ENCODE data around the gene ADSS1.

Gene ADSS1

DNA sequence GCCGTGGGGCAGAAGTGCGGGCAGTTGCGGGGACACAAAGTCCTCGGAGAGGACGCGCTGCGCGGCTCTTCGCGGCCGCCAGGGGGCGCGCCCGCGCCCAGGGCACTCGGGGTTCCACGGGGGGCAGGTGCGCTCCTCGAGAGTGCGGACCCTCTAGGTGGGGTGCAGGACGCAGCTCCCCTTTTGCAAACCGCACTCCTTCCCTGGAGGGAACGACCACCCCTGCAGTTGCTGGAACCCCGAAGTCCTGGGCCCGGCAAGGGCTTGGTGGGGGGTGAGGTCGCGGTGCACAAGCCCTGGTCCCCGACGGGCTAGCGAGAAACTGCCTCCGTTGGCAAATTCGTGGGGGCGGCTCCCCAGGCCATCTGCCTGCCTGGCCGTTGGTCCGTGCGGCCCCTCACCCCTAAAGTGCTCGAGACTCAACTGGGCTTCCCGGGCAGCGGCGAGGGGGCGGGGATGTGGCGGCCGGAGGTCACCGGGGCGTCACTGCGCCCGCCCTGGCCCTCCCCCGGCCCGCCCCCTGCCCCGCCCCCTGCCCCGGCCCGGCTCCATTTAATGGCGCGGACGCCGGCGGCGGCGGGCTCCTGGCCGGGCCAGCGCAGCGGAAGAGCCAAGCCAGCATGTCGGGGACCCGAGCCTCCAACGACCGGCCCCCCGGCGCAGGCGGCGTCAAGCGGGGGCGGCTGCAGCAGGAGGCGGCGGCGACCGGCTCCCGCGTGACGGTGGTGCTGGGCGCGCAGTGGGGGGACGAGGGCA is at the start of gene ADSS1:
ADSS1 (plus strand) TSS at position 579 of the 756 bp plus-strand sequence; CDS start at position 621, 42 bp downstream.
- DNase-seq = peak; percentile 46 to 86 (median 70)

DNA sequence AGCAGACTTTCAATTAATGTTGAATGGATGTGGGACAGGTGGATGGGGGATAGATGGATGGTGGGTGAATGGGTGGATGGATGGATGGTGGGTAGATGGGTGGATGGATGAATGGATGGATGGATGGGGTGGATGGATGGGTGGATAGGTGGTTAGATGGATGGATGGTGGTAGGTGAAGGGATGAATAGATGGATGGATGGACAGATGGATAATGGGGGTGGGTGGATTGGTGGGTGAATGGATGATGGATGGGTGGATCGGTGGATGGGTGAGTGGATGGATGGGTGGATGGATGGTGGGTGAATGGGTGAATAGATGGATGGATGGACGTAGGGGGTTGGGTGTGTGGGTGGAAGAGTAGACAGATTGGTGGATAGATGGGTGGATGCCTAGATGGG is 48.6 kb upstream of the ADSS1 start:
- DNase-seq = no peak

DNA sequence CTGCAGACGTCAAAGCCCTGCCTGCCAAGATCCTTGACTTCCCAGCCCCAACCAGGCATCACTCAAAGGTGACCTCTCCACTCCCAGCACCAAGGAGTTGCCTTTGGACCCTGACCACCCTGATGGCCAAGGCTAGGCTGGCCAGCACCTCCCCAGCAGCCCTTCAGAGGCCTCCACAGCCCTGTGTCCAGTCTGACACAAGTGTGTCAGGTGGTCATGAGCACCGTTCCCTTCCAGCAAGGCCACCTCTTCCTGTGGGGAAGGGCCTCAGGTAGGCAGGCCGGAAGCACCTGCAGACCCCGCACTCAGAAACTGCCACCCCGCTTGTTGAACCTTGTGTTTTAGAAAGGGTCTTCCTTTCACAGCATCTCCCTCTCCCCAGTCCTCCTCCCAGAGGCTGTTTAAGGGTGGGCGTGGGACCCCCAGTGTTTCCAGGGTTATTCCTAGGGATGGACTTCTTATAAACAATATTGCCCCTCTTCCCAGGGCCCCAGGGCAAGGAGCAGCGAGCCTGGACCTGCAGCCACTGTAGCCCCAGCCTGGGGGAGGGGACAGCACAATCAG is 47.8 kb upstream of the ADSS1 start:
- no peak for DNase-seq

DNA sequence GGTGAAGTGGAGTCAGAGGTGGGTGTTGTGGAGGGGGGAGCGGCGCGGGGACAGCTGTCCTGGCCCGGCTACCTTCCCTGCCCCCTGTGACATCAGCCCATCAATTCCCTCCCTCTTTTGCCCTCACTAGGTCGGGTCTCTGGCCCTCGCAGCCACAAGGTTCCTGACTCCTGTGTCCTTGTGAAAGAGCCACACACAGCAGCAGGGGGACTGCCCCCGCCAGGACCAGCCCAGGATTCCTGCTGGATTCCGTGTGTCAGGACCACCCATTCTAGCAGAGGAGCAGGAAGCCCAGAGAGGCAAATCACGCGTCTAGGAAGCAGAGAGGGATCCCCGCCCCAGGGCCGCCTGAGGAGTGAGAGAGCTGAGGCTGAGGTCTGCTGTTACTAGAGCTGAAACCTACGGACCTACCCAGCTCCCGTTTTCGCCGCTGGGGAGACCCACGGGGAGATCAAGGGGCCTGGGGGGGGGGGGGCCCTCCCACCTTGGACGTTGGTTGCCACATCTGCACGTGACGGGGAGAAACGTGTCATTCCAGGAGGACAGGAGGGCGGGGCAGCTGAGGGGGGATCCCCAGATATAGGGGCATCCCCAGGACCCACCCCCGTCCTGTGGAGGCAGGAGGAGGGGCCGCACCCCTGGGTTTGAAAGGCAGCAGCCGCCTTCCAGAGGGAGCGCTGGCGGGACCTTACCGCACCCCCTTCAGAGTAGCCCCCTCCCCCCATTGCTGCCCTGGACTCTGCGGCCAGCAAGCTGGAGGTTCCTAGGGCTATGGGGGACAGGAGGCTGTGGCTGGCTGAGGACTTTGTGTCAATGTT is 47.1 kb upstream of the ADSS1 start:
- DNase-seq = peak in 2 of 6 experiments; percentile 11 to 15

DNA sequence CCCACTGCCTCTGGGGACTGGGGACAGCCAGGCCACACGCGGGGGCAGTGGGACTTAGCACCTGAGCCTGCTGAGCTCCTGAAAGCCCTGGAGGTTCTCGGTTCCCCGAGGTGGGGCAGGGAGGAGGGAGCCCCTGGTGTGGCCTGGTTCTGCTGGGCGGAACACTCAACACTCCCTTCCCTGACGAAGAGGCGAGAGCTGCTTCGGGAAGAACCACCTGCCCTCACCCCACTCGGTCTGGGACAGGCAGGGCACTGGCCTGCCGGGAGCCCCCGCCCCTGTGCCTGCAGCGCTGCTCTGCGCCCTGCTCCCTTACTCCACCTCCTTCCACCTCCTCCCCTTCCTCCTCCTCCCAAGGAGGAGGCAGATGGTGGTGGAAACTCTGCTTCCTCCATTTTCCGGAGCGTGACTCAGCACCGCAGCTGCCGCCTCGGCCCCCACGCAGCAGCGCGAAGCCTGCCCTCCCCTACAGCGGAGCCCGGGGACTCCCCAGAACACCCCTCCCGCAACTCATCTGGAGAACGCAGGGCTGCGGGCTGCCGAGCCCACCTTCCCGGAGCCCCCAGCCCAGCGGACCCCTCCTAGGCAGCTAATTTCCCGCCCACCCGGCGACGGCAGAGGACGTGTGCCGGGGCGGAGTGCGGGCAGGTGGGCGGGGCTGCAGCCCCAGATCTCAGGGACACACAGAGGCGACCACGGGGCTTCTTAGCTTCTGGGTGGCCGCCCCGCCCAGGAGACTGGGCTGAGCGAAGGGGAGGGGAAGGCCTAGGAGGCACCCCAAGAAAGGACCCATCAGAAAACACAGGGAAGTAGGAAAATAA is 46.3 kb upstream of the ADSS1 start:
- DNase-seq = peak; percentile 30 to 74 (median 54)

DNA sequence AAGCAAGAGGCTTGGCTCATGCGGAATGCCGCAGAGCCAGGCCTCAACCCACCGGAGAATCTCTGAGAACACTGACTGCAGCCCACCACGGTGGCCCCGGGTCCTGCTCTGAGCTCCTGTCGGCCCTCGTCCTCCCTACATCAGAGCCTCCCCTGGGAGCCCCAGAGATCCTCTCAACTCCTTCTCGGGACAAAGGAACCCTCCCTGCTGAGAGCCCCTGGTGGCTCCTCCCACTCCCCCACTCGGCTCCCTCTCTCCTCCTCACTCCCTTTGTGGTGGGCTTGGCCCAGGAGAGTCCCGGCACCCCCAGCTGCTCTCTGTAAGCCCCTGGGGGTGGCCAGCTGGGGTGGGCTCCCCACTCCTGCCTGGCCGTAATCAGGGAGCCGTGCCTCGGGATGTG is 45.7 kb upstream of the ADSS1 start:
- no peak for DNase-seq

DNA sequence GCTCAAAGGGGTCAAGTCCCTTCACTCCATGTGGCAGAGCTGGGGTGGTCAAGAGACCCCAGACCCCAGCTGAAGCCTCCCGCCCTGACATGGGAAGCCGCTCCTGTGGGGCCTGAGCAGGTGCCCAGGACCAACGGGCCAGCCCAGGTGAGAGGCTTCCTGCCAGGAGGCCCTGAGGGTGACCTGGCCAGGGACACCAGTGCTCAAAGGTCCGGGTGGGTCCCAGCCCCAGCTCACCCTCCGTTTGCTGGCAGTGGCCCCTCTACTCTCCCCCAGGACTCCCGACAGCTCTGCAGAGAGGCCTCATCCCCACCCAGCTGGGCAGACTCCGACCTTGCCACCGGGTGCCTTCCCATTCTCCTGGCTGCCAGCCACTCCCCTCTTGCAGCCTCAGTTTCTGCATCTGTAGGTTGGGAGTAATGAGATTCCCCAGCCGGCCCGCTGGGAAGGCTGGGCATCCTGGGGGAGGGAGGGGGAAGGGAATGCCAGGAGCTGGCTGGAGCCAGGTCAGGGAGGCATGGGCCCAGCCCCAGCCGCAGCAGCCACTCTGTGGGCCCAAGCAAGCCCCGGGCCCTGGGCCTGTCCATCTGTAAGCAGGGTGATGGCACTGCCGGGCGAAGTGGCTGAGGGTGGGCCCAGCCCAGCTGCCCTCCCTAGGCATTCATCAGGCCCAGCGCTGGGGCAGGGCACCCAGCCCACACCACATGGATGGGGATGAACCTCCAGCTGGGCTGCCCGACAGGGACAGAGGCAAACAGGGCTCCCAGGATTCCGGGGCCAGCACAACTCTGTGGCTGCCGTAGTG is 44.9 kb upstream of the ADSS1 start:
- no peak for DNase-seq

DNA sequence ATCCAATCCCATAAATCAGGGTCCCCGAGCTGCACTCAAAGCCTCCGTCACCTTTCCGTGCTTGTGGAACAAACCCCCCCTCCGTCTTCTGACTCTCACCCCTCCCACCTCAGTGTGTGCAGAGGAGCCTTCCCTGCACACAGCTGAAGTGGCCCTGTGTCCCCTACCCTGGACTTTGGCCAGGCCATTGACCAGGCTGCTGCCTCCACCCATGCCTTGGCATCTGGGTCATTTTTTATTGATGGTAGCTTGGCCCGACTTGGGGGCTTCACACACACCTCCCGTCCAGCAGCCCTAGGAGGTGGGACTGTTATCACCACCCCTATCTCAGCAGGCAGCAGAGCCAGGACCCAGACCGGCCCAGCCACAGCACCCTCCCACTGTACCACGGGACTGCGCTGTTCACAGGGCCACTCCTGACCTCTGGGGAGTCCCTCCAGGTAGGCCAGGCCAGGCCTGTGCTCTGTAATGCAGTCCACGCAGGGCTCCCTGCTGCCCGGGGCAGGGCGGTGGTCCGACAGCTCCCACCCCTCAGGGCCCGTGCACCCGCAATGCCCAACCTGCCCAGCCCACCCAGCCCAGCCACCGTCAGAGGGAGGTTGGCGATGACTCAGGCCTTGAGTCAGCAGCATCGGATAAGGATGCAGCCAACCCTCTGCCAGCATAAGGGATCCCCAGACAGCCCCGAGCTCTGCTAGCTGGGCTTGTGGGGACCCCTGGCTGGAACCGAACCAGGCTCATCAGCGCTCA is 43.8 kb upstream of the ADSS1 start:
- DNase-seq = no peak

DNA sequence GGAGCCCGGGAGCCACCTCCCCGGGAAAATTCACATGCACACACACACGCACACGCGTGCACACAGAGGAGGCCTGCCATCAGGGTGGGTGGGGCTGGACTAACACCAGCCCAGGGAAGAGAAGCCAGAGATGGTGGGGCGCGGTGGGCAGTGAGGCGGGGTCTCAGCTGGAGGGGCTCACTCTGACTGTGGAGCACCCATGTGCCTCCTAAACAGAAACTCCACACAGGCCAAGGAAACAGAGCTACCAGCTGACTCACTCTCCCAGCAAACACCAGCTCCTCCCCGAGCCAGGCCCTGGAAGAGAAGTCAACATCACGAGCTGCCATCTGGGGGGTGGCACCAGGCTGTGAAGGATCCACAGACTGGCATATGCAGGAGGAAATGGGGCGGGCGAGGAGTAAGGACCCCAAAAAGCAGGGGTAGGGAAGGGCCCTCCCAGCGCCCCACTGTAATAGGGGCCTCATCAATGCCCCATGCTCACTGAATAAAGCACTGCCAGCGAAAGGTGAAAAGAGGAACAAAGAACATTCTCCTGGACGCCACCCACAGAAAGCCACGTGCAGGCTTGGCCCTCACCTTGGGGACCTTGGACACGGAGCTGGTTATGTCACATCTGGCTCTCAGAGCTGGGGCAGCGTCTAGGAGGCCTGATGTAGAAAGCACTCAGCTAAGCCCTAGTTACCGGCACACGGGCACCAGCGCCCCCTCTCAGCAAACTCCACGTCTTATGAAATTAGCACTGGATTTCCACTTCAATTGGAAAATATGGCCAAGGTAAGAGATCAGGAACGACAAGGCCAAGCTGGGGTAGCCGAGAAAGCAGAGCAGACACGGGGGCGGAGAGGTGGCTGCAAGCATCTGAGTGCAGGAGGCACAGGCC is 43.0 kb upstream of the ADSS1 start:
- DNase-seq = no peak

DNA sequence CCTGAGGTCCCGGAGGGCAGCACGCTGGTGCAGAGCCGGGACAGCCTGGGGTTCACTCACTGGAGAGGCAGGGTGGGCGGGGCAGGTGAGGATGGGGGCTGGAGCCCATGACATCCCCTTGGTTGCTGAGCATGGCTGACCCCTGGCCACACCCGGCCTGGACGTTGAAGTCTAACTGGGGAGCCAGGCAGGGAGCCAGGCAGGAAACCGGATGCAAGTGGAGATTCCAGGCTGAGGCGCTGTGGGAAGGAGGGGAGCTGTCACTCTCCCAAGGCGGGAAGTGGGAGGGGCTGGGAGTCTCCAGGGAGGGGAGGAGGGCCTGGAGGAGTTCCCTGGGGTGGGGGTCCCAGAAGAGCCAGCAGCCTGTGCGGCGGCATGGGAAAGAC is 42.3 kb upstream of the ADSS1 start:
- DNase-seq = no peak

DNA sequence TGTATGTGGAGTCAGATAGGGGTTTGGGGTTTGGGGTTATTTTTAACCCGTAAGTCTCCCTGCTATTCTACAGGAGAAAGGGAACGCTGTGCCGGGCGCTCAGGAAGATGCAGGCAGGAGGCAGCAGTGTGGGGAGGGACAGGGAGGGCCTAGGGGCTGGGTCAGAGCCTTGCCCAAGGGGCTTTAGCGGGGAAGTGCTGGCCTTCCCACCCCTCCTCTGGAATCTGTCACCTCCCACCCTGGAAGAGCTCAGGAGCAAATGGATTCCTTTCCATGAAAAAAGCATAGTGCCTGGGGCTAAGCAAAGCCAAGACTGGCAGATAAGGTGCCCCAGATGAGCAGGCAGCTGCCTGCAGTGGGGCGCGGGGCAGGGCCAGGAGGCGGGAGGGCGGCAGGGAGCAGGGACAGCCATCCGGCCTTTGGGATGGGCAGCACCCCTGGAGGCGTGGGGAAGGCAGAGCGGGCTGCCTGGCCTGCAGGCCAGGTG is 41.9 kb upstream of the ADSS1 start:
- no peak for DNase-seq

DNA sequence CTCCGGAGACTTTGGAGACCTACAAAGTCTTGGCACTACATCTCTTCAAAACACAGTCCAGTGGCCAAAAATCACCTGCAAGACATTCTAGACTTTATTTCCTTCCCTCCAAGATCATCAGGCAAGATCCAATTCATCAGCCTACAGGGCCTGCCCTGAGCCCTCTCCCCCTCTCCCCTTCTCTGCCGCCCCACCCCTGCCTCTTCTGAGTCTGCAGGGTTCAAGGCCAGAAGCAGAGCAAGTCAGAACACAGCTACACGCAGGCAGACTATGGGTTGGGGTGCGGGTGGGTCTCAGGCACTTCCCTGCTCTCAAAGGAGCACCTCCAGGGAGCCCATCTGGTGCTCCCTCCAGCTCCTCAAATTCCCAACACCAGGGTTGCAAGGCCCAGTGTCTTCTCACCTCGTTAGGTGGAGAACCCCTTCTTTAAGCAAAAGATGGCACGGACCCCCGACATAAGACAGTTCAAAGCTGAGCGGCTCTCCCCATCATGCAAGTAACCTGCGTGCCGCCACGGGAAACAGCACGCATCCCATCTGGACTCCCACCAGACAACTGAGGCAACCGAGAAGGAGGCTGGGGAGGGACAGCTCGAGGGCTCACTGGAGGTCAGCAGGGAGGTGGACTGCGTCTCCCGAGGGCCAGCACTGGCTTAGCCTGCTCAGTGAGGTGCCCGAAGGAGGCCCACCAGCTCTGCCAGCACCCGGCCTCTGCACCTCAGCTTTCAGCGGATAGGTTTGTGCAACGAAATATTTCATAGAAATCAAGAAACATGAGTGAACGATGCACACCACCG is 40.2 kb upstream of the ADSS1 start:
- no peak for DNase-seq

DNA sequence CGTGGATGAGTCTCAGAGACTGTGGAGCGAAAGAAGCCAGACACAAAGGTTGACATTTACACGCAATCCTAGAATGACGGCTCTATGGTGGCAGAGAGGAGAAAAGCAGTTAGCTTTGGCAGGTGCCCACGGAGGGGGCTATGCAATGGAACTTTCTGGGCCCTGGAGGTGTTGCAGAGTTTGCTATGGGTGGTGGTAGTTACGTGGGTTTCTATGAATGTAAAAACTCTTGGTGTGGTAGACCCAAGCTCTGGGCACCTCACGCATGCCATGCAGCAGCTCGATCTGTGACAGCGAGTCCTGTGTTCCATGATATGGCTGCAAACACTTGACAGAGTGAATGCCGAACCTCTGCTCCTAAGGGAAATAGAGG is 39.6 kb upstream of the ADSS1 start:
- no peak for DNase-seq

DNA sequence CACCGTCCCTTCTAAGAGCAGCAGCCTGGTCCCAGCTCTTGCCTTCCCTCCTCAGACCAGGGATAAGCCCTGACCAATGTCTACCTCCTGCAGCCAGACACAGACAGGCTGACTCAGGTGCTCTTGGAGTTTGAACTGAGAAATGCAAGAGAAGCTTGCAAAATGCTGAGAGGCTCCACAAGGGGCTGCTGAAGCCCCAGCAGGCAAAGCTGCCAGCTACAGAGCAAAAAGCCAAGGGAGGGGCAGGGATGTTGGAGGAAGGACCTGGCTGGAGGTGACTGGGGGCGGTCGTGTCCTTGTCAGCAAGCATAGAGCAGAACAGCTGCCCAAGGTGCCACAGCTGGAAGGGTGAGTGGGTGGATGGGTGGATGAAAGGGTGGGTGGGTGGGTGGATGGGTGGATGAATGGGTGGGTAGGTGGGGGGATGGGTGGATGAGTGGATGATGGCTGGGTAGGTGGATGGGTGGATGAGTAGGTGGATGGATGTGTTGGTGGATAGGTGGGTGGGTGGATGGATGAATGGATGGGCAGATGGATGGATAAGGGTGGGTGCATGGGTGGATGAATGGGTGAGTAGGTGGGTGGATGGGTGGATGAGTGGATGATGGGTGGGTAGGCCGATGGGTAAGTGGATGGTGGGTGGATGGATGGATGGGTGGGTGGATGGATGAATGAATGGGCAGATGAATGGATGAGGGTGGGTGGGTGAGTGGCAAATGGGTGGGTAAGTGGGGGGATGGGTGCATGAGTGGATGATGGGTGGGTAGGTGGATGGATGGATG is 38.6 kb upstream of the ADSS1 start:
- DNase-seq = peak in 1 of 6 experiments; percentile 9

DNA sequence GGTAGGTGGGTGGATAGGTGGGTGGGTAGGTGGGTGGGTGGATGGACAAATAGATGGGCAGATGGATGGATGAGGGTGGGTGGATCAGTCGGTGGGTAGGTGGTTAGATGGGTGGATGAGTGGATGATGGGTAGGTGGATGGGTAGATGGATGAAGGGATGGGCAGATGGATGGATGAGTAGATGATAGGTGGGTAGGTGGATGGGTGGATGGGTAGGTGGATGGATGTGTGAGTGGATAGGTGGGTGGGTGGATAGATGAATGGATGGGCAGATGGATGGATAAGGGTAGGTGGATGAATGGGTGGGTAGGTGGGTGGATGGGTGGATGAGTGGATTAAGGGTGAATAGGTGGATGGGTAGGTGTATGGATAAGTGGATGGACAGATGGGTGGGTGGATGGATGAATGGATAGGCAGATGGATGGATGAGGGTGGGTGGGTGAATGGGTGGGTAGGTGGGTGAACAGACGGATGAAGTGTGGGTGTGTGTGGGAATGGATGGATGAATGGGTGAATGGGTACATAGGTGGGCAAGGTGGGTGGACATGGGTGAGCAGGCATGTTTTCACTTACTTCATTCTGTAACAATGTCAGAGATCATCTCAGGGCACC is 37.9 kb upstream of the ADSS1 start:
- DNase-seq = no peak

DNA sequence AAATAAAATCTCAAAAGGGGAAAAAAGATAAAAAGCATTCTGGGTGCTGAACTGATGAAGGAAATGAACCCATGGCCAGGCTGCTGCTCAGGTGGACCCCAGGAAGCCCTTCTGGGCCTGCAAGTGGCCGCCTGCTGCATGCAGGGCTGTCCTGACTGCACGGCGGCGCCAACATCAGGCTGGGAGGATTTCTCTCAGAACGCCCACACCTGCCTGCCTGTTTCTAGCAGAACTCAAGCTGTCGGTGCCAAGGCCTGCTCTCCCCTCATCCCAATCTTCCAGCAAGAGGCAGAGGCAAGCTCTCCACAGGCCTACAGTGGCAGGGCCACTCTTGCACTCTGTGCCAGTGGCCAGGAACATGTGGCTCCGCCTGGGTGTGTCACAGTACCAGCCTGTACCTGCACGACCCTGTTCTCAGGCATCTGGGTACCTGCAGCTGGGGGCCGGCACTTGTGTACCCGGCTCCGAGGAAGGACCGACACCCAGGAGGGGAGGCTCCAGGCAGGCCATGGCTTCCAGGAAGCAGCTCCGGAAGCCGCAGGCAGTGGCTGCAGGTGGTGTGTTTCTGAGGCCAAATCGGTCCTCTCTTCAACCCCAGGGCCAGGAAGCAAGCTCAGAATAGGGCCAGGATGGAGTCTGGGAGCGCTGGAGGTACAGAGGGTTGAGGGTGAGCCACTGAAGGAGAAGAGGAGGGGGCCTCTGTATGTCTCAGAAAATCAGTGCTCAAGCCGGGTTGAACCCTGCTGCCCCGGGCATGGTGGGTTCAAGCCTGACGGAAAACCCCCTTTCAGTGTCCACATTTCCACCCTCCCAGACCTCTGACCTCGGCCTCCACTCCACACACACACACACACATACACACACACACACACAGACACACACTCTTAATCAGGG is 37.2 kb upstream of the ADSS1 start:
- DNase-seq = peak in 1 of 6 experiments; percentile 20
